Activated CD4-positive, CD25-positive, alpha-beta regulatory T cell (primary cell): ENCODE measurements around the gene SEC16A.

Experiments
- DNase-seq, 4 experiments: peaks; one replicate each; lab custom pipeline; 2025; lab: John Stamatoyannopoulos, UW

Gene SEC16A

DNA sequence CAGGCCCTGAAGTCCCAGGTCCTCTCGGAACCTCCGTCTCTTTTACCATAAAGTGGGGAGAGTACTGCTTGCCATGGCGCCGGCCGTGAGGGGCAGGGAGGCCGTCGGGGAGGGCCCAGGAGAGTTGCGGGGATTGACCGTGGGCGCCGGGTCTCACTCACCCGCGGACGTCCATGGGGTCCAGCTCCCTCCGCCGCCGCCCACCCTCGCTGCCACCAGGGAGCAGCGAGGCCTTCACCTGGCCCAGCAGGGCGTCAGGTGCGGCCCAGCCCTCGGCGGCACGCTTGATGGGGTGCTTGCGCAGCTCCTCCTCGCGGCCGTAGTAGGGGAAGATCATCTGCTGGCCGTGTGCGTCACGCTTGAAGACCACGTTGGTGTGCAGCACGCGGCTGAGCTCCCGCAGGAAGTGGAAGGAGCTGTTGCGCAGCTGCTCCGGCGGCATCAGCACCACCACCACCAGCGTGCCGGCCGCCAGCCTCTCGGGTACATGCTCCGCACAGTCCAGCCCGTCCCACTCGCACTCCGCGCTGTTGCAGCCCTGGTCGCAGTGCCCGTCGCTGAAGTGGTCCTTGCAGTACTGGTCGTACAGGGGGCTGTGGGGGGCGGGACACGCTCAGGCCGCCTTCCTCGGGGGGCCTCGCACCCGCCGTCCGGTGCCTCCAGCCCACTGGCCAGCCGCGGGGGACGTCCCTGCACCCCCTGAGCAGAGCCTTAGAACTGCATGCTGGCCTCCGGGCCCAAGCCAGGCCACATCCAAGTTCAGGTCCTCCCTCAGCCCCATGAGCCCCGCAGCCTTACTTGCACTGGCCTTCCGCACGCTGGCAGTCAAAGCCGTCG, 21.9 kb upstream of the SEC16A start:
- DNase-seq: no peak

DNA sequence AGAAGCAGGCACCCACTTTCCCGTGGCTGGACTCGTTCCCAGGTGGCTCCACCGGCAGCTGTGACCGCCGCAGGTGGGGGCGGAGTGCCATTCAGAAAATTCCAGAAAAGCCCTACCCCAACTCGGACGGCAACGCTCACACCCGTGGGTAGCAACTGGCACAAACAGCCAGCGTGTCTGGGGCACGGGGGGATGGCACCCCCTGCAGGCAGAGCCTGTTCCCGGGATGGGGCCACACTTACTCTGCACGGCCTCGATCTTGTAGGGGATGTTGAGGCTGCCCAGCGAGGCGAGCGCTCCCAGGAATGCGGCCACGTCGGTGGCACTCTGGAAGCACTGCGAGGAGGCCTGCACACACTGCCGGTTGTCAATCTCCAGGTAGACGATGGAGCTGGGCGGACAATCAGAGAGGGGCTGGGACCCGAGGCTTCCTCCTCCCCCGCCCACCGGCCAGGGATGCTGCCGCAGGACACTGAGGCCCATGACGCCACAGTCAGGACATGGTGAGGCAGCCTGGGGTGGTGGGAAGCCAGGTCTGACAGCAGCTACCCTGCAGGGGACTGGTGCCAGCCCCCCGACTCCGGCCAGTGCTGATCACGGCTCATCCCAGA, 20.2 kb upstream of the SEC16A start:
- DNase-seq: no peak

DNA sequence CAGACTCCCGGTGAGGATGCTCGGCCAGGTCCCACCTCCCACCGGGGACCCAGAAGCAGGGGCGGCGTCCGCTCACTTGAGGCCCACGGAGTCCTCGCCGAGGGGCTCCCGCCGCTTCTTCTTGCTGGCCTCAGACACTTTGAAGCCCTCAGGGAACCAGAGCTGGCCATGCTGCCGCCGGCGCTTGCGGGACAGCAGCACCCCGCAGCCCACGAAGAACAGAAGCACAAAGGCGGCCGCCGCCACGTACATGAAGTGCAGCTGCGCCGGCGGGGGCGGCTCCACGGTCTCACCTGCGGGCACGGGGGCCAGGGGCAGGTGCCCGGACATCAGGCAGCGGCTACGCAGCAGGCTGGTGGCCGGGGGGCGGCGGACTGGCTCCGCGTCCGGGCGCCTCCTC, 19.4 kb upstream of the SEC16A start:
- no peak for DNase-seq

DNA sequence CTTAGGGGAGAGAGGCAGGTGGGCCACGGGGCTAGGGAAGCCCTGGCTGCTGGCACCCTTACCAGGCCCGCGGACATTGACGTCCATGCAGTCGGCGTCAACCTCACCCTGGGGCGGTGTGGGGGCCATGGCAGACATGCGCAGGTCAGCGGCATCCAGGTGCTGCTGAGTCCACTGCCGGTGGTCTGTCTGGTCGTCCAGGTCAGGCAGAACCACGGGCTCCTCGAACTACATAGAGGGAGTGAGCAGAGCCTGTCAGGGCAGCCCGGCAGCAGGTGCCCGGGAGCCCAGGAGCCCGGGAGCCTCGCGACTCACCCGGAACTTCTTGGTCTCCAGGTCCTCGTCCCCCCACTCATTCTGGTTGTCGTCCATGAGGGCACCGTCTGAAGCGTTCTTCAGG, 18.8 kb upstream of the SEC16A start:
- no peak for DNase-seq

DNA sequence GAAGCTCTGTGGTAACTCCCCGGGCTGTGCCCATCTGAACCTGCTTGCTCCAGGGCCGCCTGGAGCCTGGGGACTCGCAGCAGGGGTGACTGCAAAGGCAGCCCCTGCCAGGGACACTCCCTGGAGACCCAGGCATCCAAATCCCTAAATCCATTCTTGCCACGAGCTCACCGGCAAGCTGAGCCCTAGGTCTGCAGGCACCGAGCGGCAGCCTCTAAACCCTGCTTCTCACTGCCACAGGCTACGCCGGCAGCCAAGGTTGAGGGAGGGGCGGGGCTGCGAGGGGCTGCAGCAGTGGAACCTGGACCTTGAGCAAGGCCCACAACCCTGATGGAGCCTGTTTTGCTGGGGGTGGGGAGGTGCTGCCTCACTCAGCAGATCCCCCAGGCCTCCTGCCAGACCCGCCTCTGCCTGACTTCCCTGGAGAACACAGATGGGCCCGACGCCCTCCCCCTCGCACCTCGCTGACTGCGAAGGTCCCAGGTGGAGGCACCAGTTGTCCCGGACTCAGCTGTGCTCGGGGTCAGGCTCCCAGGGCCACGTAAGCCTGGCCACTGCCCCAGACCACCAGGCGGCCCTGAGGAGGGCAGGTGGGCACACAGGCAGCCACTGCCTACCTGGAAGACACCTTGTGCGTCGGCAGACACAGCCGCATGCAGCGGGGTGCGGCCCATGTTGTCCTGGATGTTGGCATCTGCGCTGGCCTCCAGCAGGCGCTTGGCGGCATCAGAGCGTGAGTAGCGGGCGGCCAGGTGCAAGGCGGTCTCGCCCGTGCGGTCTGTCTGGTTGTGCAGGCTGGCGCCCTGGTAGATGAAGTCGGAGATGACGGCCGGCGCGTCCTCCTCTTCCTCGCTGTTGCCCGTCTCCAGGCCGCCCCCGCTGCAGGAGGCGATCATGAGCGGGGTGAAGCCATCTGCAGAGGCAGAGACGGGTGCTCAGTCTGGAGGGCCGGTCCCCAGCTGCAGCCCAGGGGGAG, 17.4 kb upstream of the SEC16A start:
- no peak for DNase-seq

DNA sequence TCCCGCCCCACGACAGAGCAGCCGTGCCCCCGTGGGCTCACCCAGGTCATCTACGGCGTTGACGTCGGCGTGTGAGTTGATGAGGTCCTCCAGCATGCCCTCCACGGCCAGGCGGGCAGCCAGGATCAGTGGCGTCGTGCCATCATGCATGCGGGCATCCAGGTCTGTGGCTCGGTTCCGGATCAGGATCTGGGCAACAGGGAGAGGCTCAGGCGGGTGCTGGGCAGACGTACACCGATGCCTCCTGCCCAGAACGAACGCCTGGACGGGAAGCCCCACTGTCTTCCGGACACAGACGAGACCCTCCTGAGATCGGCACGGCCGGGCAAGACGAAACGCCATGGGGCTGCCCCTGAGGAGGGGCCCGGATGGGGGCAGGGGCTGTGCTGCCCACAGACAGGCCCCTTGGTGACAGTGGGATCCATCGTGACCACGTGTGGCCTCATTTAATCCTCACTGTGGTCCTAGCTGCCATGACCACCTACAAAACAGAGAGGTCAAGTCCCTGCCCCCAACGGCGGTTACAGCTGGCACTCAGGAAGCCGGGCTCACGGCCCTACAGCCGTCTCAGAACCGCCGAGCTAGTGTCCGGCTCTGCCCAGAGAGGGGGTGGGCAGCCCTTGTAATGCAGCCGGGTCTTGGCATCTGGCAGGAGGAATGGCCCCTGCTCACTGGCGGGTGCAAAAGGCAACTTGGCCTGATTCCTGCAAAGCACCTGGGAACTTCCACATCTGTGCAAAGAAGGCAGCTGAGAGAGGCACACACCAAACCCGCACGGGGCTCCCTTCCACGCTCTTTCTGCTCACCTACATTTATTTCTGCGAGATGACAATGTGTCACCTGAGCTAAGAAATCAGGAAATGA, 16.5 kb upstream of the SEC16A start:
- DNase-seq: no peak

DNA sequence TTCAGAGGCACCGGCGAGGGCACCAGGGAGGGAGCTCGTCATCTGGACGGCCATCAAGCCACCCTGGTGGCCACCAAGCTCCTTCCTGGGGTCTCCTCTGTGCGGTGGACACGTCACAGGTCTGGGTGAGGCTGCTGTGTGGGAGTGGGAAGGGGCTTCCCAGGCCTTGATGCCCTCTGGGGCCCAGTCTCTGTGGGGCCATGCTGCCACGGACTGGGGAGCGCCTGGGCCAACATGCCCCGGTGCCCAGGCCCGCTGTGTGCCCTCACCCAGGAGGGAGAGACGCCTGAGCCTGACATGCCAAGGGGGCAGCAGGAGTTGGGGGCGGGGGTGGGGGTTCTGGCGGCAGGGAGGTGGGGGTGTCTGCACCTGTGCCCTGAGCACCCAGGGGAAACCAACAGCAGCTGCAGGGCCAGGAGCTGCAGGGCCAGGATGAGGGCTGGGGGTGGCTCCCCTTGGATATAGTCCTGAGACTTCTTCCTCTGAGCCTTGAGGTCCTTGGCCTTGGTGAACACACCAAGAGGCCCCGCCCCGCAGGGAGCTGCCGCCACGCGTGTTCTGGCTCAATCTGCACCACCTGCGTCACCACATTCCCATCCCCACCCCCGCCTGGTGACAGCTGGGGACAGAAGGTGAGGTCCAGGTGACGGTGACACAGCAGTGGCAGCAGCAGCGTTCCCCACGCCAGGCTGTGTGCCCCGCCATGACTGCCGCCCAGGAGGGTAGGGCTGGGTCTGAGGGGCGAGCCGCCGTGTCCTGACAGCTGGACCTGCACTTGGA, 15.3 kb upstream of the SEC16A start:
- DNase-seq: no peak

DNA sequence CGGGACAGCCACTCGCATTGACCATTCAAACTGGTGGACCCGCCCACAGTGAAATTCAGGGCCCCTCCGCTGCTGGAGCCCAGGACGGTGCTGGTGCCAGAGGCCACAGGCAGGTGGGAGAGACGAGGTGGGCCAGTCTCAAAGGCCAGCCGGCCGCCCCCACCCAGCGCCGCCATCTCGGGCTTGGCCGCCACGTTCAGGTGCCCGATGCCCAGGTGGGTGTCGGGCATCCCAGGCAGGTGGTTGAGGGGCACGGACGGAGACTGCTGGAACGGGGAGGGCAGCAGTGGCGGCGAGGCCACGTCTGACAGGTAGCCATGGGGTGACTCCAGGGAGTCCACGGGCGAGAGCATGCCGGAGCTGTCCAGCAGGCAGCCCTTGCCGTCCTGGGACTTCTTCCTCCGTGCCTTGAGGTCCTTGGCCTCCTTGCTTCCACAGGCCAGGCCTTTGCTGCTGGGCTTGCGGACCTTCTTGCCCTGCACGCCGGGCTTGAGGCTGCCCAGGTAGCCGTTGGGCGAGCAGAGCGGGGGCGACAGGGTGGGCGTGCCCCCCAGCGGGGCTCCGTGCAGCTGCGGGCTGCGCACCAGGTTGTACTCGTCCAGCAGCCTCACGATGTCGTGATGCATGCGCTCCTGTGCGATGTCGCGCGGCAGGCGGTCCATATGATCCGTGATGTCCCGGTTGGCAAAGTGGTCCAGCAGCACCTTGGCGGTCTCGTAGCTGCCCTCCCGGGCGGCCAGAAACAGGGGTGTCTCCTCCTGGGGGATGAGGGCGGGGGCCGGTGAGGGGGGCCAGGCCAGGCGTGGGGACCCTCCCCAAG, 14.2 kb upstream of the SEC16A start:
- DNase-seq: no peak

DNA sequence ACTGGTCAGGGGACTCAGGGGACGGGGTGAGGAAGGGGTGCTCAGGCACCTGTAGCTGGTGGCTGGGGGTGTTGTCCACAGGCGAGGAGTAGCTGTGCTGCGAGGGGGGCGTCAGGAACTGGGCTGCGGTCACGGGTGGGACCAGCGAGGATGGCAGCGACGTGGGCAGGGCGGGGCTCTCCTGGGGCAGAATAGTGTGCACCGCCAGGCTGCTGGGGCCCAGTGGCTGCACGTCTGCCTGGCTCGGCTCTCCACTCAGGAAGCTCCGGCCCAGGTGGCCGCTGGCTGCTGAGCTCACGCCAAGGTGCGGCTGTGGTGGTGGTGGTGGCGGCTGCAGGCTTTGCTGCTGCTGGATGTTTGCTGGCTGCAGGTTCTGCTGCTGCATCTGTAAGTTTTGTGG, 13.3 kb upstream of the SEC16A start:
- no peak for DNase-seq

DNA sequence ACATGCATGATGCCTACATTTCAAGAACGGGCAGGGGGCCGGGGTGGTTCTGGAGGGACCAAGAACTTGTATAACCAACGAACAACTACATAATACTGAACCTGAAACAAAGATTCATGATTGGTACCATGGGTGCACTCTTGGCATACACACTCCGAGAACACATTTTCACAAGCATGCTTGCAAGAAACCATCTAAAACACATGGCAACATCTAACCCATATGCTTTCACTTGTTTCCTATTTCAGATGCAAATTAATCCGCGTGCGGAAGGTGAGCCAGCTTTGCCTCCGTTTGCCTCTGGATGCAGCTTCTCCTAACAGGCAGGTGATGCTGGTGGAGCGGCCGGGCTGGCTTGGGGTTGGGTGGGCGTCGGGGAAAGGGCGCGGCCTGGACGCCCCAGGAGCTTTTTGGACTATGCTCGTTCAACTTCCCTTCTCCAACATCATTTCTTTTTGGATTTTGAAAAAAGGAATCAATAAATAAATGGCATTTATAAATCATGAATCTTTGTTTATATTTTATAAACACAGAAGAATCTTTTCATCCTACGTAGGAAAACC, 12.5 kb upstream of the SEC16A start:
- no peak for DNase-seq

DNA sequence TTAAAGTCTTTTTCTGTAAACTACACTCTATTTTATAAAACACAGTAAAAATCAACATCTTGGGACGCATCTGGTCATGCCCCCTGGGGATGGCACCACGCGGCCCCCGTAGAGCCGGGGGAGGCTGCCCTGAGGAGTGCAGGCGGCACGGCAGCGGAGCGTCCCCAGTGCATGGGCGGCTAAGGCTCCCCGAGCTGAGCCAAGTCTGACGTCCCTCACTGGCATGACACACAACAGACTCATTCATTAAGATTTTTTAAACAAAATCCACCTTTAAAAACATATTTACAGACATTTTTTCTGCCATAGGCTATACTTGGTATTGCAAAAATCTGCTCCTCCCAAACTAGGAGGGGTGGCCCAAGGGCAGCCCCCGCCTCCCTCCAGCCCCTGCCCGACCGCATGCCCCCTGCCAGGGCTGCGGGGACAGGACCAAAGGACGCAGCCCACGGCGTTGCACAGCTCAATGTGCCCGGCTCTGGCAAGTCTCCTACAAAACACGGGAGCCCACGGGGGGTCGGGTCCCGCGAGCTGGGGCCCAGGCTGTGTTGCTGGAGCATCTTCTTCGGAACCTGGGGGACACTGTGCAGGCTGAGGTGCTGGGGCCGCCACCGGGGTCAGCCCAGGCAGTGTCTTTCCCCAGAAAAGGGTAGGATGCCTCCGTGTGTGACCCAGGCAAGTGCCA, 11.8 kb upstream of the SEC16A start:
- DNase-seq: no peak

DNA sequence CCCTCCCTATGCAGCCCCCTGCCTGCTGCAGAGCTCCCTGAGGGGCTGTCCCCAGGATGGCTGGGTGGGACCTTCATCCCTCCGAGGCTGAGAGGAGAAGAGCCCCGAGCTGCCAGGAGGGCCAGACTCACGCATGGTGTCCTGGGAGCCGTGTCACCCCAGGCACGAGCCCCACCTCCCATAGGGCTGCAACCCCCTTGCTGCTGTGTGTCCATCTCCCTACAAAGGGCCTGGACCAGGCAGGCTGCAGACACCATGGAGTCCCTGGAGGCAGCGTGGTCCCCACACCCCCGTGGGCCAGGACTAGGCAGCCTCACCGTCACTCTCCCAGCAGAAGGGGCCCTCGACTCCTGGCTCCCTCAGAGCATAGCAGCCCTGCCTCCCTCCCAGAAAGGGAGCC, 11.2 kb upstream of the SEC16A start:
- DNase-seq: no peak

DNA sequence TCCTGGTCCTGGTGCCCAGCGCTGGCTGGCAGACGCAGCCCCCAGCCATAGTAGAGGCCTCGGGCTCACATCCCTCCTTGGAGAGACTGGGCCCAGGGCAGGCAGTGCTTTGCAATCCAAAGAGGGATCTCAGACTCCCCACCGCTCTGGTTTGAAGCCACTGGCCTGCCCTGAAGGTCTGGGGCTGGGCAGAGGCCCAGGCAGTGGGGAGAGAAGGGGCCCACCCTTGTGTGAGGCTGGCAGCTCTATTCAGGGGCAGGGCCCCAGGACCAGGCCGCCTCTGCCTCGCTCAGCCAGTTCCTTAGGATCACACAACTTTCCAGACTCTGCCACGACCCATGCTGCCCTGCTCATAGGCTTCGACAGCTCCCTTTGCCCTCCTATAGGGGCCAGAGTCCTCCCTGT, 10.7 kb upstream of the SEC16A start:
- no peak for DNase-seq

DNA sequence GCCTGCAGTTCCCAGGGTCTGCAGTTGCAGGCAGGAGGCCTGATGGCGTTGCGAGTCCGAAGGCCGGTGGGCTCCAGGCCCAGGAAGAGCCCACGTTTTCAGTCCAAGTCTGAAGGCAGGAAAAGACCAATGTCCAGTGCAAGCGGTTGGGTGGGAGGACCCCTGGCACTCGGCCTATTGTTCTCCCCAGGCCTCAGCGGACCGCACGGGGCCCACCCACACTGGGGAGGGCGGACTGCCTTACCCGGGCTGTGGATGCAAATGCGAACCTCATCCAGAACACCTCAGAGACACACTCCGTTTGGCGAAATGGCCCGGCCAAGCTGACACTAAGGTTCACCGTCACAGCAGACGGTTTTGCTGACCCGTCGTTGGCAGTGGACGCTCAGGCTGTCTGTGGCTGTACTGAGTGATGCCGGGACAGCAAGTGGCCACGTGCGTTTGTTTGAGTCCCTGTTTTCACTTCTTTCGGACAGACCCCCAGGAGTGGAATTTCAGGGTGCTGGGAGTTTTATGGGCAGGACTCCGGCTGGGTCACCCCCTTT, 10.2 kb upstream of the SEC16A start:
- no peak for DNase-seq

DNA sequence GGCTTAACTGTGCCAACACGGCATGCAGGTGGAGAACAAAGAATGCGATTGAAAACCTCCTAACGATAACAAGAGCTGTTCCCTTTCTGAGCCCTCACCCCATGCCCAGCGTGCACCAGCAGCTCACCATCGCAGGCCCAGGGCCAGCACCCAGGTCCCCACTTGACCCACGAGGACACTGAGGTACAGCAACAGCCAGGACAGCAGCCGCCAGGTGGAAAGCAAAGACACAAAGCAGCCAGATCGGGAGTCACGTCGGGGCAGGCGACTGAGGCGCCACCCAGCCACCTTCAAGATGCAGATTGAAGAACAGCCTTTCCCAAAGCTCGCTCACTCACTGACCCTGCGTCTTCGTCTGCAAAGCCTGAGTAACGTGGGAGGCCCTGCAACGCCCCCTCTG, 6.9 kb upstream of the SEC16A start:
- no peak for DNase-seq

DNA sequence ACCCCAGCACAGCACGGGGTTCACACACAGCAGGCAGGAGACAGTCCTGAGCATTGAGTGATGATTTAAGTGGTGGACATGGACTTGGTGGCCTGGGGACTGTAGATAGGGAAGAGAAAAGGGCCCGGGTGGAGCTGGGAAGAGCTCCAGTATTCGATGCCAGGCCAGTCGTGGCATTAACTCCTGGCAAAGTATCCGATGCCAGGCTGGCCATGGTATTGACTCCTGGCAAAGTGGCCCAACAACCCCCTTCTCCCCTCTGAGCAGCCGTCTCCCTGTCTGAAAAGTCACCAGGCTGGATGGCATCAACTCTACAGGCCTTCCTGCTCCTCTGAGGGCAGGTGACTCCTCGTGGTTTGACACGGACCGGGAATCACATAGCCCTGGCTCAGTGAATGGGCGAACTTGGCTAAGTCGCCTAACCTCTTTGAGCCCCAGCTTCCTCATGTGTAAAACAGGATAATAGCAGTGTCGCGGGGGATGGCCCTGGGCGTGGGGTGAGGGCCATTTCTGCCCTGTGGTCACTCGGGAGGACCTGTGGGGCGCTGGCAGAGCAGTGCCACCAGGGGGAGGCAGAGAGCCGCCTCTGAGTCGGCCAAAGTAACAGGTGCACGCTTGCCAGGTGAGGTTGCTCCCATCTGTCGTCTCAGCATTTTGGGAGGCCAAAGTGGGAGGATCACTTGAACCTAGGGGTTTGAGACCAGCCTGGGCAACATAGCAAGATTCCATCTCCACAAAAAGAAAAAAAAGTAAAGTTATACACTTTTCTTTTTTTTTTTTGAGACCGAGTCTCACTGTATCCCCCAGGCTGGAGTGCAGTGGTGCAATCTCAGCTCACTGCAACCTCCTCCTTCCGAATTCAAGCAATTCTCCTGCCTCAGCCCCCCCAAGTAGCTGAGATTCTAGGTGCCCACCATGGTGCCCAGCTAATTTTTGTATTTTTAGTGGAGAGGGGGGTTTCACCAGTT, 5.7 kb upstream of the SEC16A start:
- DNase-seq: peak; percentile 47 to 66 (median 60)

DNA sequence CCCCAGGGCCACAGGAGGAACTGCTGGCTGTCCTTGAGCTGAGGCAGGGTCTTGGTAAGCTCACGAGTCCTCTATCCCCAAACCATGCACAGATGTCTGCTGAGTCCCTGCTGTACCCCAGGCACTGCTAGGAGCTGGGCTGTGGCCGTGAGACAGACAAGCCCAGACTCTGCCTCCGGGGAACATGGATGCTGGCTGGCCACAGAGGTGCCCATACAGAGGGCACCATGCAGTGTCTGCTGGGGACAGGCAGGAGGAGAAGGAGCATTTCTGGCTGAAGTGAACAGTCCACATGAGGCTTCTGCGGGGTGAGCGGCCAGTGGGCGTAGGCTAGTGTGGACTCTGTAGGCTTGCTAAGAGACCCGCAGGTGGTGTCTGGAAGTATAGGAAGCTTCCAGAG, 4.8 kb upstream of the SEC16A start:
- no peak for DNase-seq
